SH-SY5Y (cell line): ENCODE measurements around the gene MID1.

Experiments used
- GATA2 ChIP-seq: IDR thresholded peaks from 2 replicates; pipeline ENCODE4 v1.6.1; 2011; ENCODE audit warnings: mild to moderate bottlenecking, low read depth, low read length
- GATA3 ChIP-seq: IDR thresholded peaks from 2 replicates; pipeline ENCODE4 v1.6.1; 2011; ENCODE audit warnings: low read depth, mild to moderate bottlenecking, low read length, moderate library complexity

GRCh38 chrX:10492250-10492649, 128.1 kb downstream of the MID1 start:
- TF ChIP-seq GATA2 (no peak), GATA3 (no peak)
